Measurements from ENCODE around the gene ONECUT3.
"Not testable (repeated sequence)": the region's sequence is repeated elsewhere in the genome, so short reads cannot be mapped to it uniquely, and the experiment has no call there.

ONECUT3 gene

DNA sequence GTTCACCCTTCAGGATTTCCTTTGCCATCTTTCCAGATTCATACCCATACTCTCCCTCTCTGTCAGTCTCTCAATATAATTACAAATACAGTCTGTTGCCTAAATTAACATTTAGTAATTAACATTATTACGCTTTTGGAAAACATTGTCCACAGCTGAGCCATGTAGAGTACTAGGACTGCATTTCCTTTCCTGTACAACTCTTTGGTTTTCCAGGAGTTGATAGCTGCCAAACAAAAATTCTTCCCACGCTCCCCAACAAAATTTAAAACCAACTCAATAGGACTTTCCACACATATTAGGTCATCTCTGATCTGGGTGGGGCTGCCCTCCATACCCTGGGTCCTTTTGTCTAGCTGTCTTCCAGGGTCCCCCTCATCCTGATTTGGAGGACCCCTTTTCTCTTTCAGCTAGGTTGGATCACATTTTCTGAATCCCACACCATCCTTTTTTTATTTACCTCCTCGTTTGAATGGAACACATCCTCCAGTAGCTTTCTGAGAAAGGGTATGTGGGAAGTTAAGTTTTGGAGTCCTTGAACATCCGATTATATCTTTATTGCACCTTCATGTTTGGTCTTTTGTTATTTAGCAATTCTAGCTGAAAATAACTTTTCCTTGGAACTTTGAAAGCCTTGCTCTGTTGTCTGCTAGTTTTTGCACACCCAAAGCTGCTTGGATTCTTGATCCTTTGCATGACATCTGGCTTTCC, 17.7 kb downstream of the ONECUT3 start:
- DNase-seq = no peak

- DNase-seq = no peak
Measured at GRCh38 chr19:1773184-1773583, 19.9 kb downstream of the ONECUT3 start.

DNA sequence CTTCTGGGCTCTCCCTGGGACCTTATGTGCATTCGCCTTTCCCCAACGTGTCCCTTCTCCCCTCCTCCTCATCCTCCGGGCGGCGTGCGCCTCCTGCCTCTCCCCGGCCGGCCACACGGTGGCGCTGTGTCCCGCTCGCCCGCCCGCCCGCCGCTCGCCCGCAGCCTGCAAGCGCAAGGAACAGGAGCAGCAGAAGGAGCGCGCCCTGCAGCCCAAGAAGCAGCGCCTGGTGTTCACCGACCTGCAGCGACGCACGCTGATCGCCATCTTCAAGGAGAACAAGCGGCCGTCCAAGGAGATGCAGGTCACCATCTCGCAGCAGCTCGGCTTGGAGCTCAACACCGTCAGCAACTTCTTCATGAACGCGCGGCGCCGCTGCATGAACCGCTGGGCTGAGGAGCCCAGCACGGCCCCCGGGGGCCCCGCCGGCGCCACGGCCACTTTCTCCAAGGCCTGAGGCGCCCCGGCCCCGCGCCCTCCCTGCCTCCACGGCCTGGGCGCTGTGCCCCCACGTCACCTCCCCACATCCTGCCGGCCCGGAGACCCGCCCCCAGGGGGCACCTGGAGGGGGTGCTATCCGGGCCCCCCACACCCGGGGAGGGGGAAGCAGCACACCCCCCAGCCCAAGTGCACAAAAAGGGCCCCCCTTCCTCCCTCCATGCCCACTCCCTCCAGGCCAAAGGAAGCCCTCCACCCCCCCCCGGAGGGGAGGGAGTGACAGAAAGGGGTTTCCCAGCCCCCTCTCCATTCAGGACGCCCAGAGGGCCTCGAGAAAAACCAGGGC, 21.9 kb downstream of the ONECUT3 start:
- peak; percentile 71 for DNase-seq

DNA sequence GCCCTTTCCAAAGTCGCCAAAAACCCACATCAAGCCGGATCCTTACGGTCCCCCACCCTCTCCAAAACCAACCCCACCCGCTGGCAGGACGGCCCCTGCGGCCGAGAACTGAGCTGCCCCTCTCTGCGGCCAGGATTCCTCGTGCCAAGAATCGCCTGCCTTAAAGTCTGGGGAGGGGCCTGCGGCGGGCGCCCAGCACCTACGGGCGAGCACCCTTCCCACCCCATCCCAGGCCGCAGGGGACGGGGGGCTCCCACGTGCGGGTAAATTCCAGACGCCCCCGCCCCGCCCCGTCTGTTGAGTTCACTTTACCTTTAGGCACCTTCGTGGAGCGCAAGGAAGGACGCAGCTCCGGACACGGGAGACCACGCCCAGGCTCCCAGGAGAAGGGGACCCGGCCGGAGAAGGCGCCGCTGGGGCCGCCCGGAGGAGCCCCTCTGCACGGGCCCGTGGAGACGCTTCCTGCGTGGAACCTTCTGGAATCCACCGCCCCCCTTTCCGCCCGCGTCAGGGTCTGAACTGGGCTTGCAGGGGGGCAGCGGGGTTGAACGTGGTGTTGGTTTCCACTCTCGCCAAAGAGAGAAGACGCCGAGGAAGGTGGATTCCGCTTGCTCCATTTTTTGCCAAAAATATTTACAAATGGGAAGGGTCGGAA, 22.8 kb downstream of the ONECUT3 start:
- DNase-seq = no peak

- DNase-seq = no peak
Measured at GRCh38 chr19:1776606-1777147, 23.4 kb downstream of the ONECUT3 start.

DNA sequence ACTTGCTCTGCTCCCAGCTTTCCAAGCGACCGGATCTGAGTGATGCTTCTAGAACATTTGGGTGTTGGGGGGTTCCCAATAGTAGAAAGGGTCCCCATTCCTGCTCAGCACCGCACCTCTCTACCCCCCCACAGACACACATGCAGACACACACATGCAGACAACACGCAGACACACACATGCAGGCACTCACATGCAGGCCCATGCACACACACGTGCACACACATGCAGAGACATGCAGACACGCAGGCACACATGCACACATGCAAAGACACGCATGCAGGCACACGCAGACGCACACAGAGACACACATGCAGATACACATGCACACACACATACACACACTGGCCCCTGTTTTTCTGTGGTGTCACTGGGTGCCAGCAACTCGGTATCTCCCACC, 23.8 kb downstream of the ONECUT3 start:
- no peak for DNase-seq

- no peak for DNase-seq
Measured at GRCh38 chr19:1779574-1779973, 26.3 kb downstream of the ONECUT3 start.

- peak; percentile 26 for DNase-seq
Measured at GRCh38 chr19:1780272-1780958, 27.1 kb downstream of the ONECUT3 start.

DNA sequence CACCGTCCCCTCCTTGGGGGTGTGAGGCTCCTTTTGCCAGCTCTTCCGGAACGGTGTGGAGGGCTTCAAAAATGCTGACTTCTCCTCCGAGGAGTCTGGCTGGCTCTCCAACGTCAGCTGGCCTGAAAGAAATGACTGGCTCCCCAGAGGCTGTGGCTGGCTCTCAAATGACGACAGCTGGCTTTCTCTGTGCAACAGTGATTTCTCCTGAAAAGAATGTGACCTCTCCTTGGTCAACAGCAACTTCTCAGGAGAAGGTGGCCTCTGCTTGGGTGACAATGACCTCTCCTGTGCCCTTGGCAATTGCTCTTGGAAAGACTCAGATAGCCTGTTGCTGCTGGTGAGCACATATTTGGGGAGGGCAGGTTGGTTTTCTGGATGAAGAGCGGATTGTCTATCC, 29.2 kb downstream of the ONECUT3 start:
- no peak for DNase-seq

DNA sequence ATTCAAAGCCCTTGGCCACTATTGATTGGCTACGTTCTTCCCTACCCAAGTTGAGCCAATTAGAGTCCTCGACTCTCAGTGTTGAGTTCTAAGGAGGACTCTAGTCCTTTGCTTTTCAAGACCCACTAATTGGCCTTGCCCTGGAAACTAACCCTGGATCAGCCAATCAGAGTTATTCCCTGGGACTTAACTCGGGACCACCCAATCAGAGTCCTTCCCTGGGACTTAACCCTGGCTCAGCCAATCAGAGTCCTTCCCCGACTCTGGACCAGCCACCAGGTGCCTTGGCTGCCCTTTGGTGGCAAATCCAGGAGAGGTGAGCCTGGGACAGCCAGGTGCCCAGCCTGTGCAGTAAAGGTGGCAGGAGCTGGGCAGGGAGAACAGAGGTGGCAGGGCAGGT, 30.0 kb downstream of the ONECUT3 start:
- no peak for DNase-seq

DNA sequence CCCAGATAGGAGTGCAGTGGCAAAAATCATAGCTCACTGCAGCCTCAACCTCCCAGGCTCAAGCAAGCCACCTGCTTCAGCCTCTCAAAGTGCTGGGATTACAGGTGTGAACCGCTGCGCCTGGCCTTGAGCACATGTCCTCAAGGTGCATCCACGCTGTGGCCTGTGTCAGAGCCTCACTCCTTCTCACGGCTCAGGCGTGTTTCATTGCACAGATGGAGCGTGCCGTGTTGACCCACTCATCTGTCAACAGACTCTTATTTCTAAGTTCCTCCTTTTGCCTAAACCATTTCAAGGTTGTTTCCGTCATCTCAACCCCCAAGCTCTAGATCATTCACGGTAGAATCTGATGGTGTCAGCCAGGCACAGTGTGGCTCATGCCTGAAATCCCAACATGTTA, 30.6 kb downstream of the ONECUT3 start:
- no peak for DNase-seq

- DNase-seq = no peak
Measured at GRCh38 chr19:1785310-1785709, 32.0 kb downstream of the ONECUT3 start.

DNA sequence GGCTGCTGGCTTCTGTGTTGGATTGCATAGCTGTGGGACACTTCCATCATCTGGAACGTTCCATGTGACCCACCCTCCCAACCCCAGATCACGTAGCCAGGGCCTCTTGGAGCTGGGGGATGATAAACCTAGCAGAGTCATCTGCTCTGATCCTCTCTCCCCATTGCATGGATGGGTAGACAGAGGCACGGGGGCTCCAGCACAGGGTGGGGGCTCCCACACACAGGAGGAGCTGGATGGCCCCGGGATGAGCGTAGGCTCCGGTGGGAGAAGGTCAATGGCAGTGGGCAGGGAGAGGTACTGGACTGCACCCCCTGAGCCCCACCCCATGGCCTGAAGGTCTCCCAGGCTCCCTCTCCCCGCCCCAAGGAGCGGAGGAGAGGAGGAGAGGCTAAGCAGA, 33.4 kb downstream of the ONECUT3 start:
- DNase-seq = no peak

- no peak for DNase-seq
Measured at GRCh38 chr19:1787116-1787515, 33.8 kb downstream of the ONECUT3 start.

DNA sequence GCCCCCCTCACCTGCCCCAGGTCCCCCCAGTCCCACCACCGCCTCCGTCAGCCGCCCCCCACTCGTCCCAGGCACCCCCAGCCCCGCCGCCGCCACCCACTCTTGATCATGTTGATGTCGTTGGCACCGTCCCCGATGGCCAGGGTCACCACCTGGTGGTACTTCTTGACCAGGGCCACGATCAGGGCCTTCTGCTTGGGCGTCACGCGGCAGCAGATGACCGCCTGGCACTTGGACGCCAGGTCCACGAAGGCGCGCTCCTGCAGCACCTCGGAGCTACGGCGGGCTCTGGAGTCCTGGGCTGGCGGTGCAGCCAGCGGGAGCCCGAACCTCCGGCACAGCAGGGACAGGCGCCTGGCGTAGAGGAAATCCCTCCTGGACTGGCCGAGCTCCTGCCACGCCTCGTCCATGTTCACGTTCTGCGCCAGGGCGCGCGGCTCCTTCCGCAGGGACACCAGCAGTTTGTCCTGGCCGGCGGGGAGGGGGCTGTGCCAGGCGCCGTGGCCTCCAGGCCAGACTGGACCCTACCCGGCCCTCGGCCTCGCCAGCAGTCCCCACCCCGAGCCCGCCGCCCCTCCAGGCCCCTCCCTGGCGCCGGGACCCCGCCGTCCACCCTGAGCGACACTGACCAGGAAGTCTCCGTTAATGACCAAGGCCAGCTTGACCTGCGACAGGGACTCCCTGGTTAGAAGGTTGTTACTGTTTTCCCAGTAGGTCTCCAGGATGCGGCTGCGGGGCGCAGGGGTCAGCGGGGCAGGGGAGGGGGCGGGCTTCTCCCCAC, 36.1 kb downstream of the ONECUT3 start:
- DNase-seq = no peak

GRCh38 chr19:1790054-1790792, 36.9 kb downstream of the ONECUT3 start:
- no peak for DNase-seq

- no peak for DNase-seq
Measured at GRCh38 chr19:1791879-1792278, 38.6 kb downstream of the ONECUT3 start.

GRCh38 chr19:1794424-1795172, 41.3 kb downstream of the ONECUT3 start:
- DNase-seq = no peak

DNA sequence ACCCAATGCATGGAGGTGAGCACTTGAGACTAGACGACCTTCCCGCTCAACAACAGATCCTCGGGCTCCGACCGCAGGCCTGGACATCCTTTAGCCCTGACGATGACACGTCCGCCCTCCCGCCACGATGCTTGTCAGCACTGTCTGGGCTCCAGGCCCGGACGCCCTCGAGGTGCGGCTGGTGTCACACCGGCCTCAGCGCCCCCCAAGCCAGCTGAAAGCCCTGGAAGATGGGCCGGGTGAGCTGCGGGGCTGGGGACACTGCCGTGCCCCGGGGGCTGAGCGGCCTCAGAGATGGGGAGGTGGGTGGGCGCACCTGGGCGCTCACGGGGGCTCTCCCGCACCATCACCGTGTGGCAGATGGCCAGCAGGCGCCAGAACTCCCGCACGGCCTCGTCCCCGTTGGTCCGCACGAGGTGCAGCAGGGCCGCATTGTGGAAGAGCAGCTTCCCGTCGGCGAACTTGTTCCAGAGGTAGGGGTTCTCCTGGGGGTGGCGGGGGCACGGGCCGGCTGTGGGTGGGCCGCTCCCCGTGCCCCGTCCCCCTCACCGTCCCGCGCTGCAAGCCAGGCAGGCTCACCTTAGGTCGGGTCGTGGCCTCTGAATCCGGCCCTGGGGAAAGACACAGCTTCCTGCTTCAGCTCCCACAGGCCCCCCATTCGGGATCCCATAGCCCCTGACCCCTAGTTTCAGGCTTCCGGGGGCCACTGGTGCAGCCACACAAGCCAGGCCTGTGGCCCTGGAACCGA, 43.3 kb downstream of the ONECUT3 start:
- no peak for DNase-seq

- DNase-seq = not testable (repeated sequence)
Measured at GRCh38 chr19:1797313-1797712, 44.0 kb downstream of the ONECUT3 start.

All from OCI-M1 (cell line).